Psoas muscle (tissue), 8 donors: Measurements from ENCODE around the gene FERMT2. TPM values are rescaled to one million over a fixed set of nuclear protein-coding genes. Genes with fewer than 3 reads are reported as not detected.

Experiments used
- ATAC-seq, 4 donors: fragments of 200-7000 bp; cut with Tn5 transposase; one replicate each; pipeline ENCODE4 v1.9.1; 2020; ENCODE audit warnings: moderate library complexity in 3 of 4, mild to moderate bottlenecking in 2 of 4
- DNase-seq, 2 donors: peaks; one replicate each; pipeline ENCODE4 v3.0.0-alpha.2; 2020
- H3K27ac ChIP-seq: fragments of 200-600 bp; one replicate; pipeline ENCODE4 v1.8.0; 2022
- H3K27me3 ChIP-seq, 3 donors: fragments of 200-600 bp in 1 of 3; one replicate each; pipeline versions ENCODE4 v1.6.1 to v1.8.0; 2013 to 2022; ENCODE audit warnings: low read length in 2 of 3, mild to moderate bottlenecking in 2 of 3, moderate library complexity in 1 of 3; ENCODE audit not compliant: insufficient read depth in 3 of 3
- H3K36me3 ChIP-seq, 2 donors: fragments of 200-600 bp in 1 of 2; one replicate each; pipeline versions ENCODE4 v1.6.1 to v1.8.0; 2013 to 2022; ENCODE audit warnings: low read depth in 1 of 2, mild to moderate bottlenecking in 1 of 2, moderate library complexity in 1 of 2; ENCODE audit not compliant: insufficient read depth in 1 of 2
- H3K4me1 ChIP-seq: fragments of 200-600 bp; one replicate; pipeline ENCODE4 v1.8.0; 2022
- H3K4me3 ChIP-seq: fragments of 200-600 bp; one replicate; pipeline ENCODE4 v1.8.0; 2022; ENCODE audit warnings: mild to moderate bottlenecking
- H3K9me3 ChIP-seq: fragments of 200-600 bp; one replicate; pipeline ENCODE4 v1.8.0; 2022
- WGBS, 3 donors: extraction: QIAGEN DNeasy Blood & Tissue Kit; methylation state at CpG; one replicate each; pipeline versions ENCODE4 v1.1.6 to v1.1.7; 2013; 5-methylcytosine and 5-hydroxymethylcytosine counted together
- intact Hi-C, 2 donors: fragments of 100-400 bp; cut with DNase I; formaldehyde crosslinking; loops; one replicate each; pipeline versions ENCODE4 v1.11.0 to v1.14.2; 2022
- polyA plus RNA-seq, 3 donors: library from polyadenylated mRNA; stranded (reverse); fragments of 200-250 nt; gene quantifications; one replicate each; pipeline ENCODE4 v1.2.3, GENCODE V29; 2013
- total RNA-seq, 4 donors: library from RNA; stranded (reverse); fragmentation: NEBNext Ultra II Directional in 2 of 4; extraction: Animal tissue kit (Norgen Biotek cat#: 25700) in 2 of 4; gene quantifications; one replicate each; pipeline versions ENCODE4 v1.2.1 to v1.2.4, GENCODE V29; 2021 to 2023
- TF ChIP-seq, protein P1 (sequence below): fragments of 200-600 bp; IDR thresholded peaks from one replicate; pipeline ENCODE4 v1.8.0; 2022; ENCODE audit warnings: antibody characterized with exemption
- donor health status: healthy with polysubstance abuse.
- donor health status: DM: no; HTN: no; CAD: no; lungs with moderate emphysema.
- donor health status: Bipolar disorder and iron deficiency.
- donor health status: healthy.
- donor health status: DM: yes; HTN: yes; CAD: no.
- donor health status: DM: no; HTN: no; CAD: no.
- donor health status: DM: no; HTN: no; CAD: no.
- donor health status: DM: yes; HTN: yes; CAD: no.

The FERMT2 gene
- total and polyA plus RNA-seq, 7 donors = 36.6 to 219 (median 78.3) TPM

GRCh38 chr14:52878469-52878868, 72.4 kb downstream of the FERMT2 start:
- H3K9me3 ChIP-seq = no peaks in the 10 kb centered on the region
- peaks cover 6% of the 10 kb centered on the region for H3K4me1 ChIP-seq
- TF ChIP-seq, protein P1, sequence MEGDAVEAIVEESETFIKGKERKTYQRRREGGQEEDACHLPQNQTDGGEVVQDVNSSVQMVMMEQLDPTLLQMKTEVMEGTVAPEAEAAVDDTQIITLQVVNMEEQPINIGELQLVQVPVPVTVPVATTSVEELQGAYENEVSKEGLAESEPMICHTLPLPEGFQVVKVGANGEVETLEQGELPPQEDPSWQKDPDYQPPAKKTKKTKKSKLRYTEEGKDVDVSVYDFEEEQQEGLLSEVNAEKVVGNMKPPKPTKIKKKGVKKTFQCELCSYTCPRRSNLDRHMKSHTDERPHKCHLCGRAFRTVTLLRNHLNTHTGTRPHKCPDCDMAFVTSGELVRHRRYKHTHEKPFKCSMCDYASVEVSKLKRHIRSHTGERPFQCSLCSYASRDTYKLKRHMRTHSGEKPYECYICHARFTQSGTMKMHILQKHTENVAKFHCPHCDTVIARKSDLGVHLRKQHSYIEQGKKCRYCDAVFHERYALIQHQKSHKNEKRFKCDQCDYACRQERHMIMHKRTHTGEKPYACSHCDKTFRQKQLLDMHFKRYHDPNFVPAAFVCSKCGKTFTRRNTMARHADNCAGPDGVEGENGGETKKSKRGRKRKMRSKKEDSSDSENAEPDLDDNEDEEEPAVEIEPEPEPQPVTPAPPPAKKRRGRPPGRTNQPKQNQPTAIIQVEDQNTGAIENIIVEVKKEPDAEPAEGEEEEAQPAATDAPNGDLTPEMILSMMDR = no peak
- intact Hi-C loops = loop anchor here in 1 of 2 donors (10.0 kb wide), 1 partner anchor 76 kb away; the partner anchor contains the start of gene FERMT2
- WGBS, 3 donors = 30 to 69% (median 33%) methylated on average over 3 of the region's 3 CpGs
- H3K4me3 ChIP-seq = no peak overlapping the region
- ATAC-seq = no peak
- H3K36me3 ChIP-seq = peaks cover 6 to 79% of the 10 kb centered on the region in 2 donors
- H3K27ac ChIP-seq = peak overlapping the region; percentile 3
- no peak for DNase-seq
- no peaks in the 10 kb centered on the region for H3K27me3 ChIP-seq

DNA sequence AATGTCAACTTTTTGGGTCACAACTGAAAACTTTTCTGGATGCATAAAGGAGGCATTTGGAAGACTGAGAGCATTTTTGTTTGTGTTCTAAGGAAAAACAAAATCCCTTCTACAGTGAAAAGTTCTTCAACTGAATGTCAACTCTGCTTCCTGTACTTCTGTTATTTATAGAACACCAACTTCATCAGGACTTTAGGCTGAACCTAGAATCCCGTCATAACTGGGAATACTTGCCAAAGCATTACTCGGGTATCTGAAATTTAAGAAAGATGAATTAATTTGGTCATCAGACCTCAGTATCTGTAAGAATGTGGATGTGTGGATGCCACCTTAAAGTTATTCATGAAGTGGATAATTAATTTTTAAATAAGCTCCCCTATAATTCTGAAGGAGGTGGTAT, 73.2 kb downstream of the FERMT2 start:
- peak overlapping the region; percentile 3 for H3K27ac ChIP-seq
- intact Hi-C loops = loop anchor here in 1 of 2 donors (10.0 kb wide), 1 partner anchor 77 kb away; the partner anchor contains the start of gene FERMT2
- peaks cover 6 to 87% of the 10 kb centered on the region in 2 donors for H3K36me3 ChIP-seq
- H3K4me3 ChIP-seq = no peak overlapping the region
- 6 to 15% (median 9%) methylated on average over 2 of the region's 2 CpGs for WGBS, 3 donors
- TF ChIP-seq, protein P1 = no peak
- peak in 1 of 4 donors; percentile 40 for ATAC-seq
- peaks cover 6% of the 10 kb centered on the region for H3K4me1 ChIP-seq
- H3K9me3 ChIP-seq = no peaks in the 10 kb centered on the region
- H3K27me3 ChIP-seq = no peaks in the 10 kb centered on the region
- no peak for DNase-seq

- H3K9me3 ChIP-seq = no peaks in the 10 kb centered on the region
- peaks cover 6% of the 10 kb centered on the region for H3K4me1 ChIP-seq
- no peak for DNase-seq
- H3K4me3 ChIP-seq = no peak overlapping the region
- H3K36me3 ChIP-seq = peaks cover 6 to 96% of the 10 kb centered on the region in 2 donors
- intact Hi-C loops = loop anchor here in 1 of 2 donors (10.0 kb wide), 1 partner anchor 78 kb away; the partner anchor contains the start of gene FERMT2
- TF ChIP-seq, protein P1 = no peak
- no peak for ATAC-seq
- 86 to 93% (median 87%) methylated on average over 2 of the region's 2 CpGs for WGBS, 3 donors
- H3K27me3 ChIP-seq = no peaks in the 10 kb centered on the region
- peak overlapping the region; percentile 7 for H3K27ac ChIP-seq
Observed at GRCh38 chr14:52876806-52877205, 74.0 kb downstream of the FERMT2 start.

DNA sequence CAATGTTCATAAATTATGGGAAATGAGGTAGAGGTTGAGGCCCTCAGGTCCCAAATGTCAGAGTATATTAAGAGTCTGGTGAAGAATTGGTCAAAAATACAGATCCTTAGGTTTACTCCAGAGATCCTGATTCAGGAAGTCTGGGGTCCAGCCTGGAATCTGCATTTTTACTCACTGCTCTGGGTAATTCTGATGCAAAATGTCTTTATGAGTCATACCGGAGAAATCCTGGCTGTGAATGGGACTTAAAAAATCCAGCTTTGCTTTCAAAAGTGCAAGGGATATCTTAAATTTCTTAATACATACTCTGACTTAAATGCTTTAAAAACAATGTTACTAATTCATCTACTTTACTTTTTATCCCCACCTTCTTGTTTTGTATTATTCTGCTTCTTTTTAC, 74.5 kb downstream of the FERMT2 start:
- TF ChIP-seq, protein P1 = no peak
- intact Hi-C loops = loop anchor here in 1 of 2 donors (10.0 kb wide), 1 partner anchor 78 kb away; the partner anchor contains the start of gene FERMT2
- H3K4me3 ChIP-seq = no peak overlapping the region
- no peaks in the 10 kb centered on the region for H3K9me3 ChIP-seq
- WGBS, 3 donors = 92 to 100% (median 95%) methylated on average over 1 of the region's 1 CpG
- no peaks in the 10 kb centered on the region for H3K27me3 ChIP-seq
- H3K36me3 ChIP-seq = peaks cover 6 to 100% of the 10 kb centered on the region in 2 donors
- DNase-seq (no peak), ATAC-seq (no peak)
- H3K27ac ChIP-seq = no peak overlapping the region
- H3K4me1 ChIP-seq = peaks cover 6% of the 10 kb centered on the region

DNA sequence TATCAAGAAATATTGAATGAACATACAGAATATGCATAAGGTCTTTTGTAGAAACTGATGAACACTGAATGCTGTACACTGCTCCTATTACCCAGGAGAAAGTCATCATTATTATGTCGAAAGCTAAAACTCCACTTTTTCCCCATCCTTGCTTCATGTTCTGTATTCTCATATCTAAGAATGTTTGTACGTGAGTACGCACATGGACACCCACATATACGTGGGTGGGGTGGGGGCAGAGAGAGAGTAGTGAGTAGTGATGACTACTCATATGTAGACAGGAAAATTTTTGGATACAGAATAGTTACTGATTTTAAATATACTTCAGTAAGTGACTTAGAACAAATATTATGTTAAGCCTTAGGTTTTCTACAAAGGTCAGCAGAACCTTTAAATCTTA, 75.1 kb downstream of the FERMT2 start:
- intact Hi-C loops = loop anchor here in 1 of 2 donors (10.0 kb wide), 1 partner anchor 79 kb away; the partner anchor contains the start of gene FERMT2
- no peak for ATAC-seq
- DNase-seq = no peak
- whole genome bisulfite sequencing, 3 donors = 91 to 93% (median 91%) methylated on average over 4 of the region's 4 CpGs
- H3K36me3 ChIP-seq = peaks cover 8 to 100% of the 10 kb centered on the region in 2 donors
- no peak overlapping the region for H3K27ac ChIP-seq
- no peaks in the 10 kb centered on the region for H3K9me3 ChIP-seq
- peaks cover 6% of the 10 kb centered on the region for H3K4me1 ChIP-seq
- H3K27me3 ChIP-seq = no peaks in the 10 kb centered on the region
- no peak overlapping the region for H3K4me3 ChIP-seq
- TF ChIP-seq, protein P1 = no peak
